ENCODE data around the gene ACACB.

Gene ACACB

DNA sequence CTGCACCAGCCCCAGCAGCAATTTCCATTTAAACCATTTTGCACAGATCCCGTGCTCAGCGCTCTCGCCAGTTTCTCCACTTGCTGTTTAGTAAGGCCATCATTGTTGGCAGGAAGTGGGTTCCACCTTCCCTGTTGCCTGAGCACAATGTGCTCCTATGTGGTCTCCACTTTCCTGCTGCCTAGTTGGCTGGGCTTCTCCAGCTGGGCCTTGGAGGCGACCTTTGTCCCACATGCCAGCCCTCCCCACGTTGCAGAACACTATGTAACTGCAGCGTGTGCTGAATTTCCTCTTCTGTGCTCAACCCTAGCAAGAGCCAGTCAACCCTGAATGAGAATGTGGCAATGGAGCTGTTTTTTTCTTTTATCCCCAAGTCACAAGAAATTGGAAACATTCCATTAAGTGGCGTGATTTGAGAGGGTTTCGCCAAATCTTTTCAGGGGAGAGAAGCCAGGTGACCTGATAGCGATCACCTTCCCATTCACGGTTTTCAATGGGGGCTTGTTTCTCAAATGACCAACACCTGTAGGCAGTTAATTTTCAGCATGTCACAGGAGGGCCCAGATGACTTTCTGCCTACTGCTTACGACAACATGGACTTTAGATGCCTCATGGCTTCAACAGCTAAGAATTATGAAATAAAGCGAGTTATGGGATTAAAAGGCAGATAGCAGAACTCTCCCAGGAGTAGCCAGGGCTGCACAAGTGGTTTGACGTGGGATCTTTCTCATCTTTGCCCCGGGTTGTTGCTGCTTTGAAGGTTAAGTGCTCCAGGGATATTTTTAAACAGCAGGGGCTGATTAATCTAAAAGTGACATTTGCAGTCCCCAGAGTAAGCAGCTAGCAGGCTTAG lies at the start of gene ACACB:
TSS of gene ACACB (plus strand) at position 830 of the 853 bp plus-strand sequence. CDS start 22,819 bp downstream, outside the sequence.
- no peak for DNase-seq (ENCODE audit: low spot score)

GRCh38 chr12:109069307-109070271 lies 46.8 kb upstream of the ACACB start:
- DNase-seq (ENCODE audit: low spot score): no peak

DNA sequence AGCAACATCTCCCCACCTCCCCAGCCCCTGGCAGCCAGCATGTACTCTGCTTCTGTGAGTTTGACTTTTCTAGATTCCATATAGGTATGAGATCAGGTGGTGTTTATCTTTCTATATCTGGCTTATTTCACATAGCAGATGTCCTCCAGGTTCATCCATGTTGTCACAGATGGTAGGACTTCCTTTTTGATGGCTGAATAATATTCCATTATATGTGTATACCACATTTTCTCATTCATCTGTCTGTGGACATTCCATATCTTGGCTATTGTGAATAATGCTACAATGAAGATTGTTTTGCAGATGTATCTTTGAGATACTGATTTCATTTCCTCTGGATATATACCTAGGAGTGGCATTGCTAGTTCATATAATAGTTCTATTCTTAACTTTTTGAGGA lies 41.5 kb upstream of the ACACB start:
- DNase-seq (ENCODE audit: low spot score): no peak

DNA sequence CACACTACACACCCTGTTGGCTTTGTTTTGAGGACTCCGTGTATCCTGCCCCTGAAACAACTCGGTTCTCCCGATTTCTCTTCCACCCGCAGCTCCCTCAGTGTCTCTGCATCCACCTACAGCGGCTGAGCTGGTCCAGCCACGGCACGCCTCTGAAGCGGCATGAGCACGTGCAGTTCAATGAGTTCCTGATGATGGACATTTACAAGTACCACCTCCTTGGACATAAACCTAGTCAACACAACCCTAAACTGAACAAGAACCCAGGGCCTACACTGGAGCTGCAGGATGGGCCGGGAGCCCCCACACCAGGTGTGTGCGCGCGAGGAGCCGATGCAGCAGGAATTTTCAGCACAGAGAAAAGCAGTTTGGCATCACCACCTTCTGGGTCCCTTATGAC lies 33.6 kb upstream of the ACACB start:
- DNase-seq (ENCODE audit: low spot score): no peak

- DNase-seq (ENCODE audit: low spot score): no peak
These were observed 32.0 kb upstream of the ACACB start for GRCh38 chr12:109084425-109084824.

DNA sequence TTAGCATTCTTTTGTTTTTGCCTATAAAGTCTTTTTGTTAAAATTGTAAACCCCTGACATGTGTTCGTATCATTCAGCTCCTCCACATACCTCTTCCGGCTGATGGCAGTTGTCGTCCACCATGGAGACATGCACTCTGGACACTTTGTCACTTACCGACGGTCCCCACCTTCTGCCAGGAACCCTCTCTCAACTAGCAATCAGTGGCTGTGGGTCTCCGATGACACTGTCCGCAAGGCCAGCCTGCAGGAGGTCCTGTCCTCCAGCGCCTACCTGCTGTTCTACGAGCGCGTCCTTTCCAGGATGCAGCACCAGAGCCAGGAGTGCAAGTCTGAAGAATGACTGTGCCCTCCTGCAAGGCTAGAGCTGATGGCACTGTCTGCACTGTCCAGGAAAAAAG lies 30.8 kb upstream of the ACACB start:
- DNase-seq (ENCODE audit: low spot score): no peak

GRCh38 chr12:109087250-109087649 lies 29.1 kb upstream of the ACACB start:
- no peak for DNase-seq (ENCODE audit: low spot score)

DNA sequence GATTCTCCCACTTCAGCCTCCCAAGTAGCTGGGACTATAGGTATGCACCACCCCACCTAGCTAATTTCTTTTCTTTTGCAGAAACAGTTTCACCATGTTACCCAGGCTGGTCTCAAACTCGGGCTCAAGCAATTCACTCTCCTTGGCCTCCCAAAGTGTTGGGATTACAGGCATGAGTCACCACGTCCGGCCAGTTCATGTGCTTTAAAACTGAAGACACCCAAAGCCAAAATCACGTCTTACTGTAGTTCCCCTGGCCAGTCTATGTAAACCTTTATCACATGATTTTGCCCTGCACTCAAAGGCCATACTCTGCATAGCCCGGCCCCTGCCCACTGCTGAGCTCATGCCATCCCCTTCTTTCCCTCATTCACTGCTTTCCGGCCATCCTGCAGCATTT lies 27.6 kb upstream of the ACACB start:
- no peak for DNase-seq (ENCODE audit: low spot score)

DNA sequence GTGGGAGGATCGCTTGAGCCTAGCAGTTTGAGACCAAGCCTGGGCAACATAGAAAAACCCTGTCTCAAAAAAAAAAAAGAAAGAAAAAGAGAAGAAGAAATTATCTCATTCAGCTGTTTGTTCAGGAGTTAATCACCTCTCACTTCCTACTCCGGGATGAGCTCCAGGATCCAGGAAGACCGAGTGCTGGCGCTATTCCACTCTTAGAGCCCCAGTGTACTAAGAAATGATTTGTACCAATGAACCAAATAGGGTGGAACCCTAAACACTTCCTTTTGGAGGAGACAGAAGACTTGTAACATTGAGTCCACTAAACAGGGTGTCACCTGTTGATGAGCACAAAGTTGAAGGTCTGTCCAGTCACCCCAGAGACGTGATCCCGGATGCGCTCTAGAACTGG lies 26.7 kb upstream of the ACACB start:
- no peak for DNase-seq (ENCODE audit: low spot score)

DNA sequence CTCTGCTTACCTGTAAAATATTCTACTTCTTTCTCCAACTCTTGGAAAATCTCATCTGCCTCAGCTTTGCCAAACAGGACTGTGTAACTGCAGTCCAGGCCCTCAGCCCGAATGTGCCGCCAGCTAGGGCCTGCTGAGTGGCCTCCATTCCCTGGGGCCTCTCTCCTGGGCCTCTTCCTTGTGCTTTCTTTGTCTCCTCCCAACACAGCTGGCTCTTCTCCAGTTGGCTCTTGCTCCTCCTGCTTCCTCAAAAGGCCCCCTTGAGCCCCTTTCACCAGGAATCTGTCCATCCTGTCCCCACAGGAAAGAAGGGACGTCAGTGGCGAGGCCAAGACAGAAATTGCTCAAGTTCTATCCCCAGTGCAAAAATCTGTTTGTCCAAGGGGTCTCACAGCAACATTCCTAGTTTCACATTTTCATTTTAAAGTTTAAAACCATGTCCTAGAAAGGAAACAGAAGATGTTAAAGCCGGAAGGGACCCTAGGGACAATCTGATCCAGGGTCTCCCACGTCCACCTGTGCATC lies 23.8 kb upstream of the ACACB start:
- DNase-seq (ENCODE audit: low spot score): no peak

DNA sequence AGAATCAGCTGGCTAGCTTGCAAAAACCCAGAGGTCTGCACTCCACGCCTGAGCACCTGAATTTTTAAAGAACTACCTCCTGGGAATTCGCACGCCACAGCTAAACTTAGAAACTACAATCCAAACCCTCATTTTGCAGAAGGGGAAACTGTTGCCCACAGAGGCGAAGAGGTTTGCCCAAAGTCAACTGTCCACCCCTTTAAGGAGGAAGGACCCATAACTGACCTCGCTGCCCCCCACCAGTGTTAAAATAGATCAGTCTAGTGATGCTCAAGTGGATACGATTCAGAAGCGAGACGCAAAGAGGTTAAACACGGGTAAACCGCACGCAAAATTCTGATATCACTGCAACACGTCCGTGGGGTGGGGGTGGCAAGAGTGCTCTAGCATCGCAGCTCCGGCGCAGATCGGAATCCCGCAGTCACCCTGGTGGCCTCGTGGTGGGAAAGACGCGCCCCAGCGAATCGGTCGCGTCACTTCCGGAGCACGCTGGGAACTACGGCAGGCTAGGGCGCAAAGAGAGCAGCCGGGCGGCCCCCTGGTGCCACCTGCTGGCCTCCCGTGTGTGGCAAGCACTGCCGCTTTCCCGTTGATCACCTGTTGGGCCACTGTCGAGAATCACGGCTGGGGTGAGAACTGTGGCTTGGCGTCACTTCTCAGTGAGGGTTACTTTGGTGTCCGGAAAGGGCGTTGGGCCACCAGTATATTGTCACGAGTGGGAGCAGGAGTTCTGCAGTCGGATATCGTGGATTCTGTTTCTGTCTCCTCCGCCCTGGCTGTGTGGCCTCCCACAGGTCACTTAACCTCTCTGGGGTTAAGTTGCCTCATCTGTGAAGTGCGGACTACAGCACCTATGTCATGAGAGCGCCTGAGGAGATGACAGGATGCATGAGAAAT lies 23.1 kb upstream of the ACACB start, which contains the start of gene ALKBH2:
TSS of gene ALKBH2 (minus strand) at position 451 of the 897 bp plus-strand sequence. CDS start 686 bp downstream, outside the sequence.
- peak; percentile 93 for DNase-seq (ENCODE audit: low spot score)

DNA sequence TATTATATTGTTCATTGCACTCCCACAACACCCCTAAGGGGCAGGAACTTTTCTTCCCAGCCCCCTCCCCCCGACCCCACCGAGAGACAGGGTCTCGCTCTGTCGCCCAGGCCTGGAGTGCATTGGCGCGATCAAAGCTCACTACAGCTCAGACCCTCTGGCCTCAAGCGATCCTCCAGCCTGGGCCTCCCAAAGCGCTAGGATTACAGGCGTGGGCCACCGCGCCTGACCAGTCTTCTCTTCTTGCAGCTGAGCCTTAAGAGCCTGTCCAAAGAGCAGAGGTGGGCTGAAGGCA lies 19.3 kb upstream of the ACACB start:
- DNase-seq (ENCODE audit: low spot score): no peak

DNA sequence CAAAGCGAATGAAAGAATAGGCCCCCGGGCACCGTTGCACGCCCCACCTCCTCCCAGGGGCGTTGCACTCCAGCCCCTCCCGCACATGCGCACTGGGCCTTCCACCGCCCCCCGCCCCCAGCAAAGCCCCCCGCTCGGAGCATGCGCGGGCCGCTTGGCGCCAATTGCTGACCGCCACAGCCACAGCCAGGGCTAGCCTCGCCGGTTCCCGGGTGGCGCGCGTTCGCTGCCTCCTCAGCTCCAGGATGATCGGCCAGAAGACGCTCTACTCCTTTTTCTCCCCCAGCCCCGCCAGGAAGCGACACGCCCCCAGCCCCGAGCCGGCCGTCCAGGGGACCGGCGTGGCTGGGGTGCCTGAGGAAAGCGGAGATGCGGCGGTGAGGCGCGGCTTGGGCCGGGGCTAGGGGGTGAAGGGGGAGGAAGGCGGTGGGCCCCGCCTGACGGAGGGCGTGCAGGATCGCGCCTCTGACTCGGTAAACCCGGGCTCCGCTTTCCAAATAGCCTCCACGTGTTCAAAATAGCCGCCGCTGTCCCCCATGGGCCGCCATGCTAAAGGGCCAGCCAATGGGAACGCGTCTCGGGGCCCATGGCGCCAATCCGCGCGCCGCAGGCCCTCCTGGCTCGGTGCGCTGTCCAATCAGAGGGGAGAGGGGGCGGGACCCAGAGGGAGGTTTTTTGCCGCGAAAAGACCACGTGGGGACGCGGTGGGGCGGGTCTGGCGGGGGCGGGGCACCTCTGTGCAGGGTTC lies 18.8 kb upstream of the ACACB start, which contains the start of gene UNG:
TSS of gene UNG (plus strand) at position 163 of the 748 bp plus-strand sequence. CDS start at position 246, 83 bp downstream.
- peak; percentile 98 for DNase-seq (ENCODE audit: low spot score)

- DNase-seq (ENCODE audit: low spot score): peak; percentile 7
These were observed 18.2 kb upstream of the ACACB start for GRCh38 chr12:109098183-109098604.

DNA sequence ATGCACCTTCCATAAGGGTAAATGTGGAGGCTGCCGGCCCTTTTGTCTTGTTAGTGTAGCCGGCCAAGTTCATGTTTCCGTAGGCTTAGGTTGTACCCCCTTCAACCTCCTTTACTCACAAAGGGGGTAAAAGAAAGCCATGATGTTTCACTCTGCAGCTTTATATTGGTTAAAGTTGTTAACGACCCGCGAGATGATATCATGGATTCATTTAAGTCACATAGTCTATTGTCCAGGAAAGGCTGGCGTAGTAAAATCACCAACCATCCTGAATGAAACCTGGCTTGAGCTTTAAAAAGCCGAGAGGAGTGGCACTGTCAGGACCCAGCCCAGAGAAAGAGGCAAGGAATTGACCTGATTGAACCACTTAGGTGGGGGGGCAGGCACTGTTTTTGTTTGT lies 17.7 kb upstream of the ACACB start:
- no peak for DNase-seq (ENCODE audit: low spot score)

- DNase-seq (ENCODE audit: low spot score): peak; percentile 12
These were observed 16.9 kb upstream of the ACACB start for GRCh38 chr12:109099431-109100020.

GRCh38 chr12:109100741-109101140 lies 15.6 kb upstream of the ACACB start:
- no peak for DNase-seq (ENCODE audit: low spot score)

GRCh38 chr12:109102491-109102890 lies 13.9 kb upstream of the ACACB start:
- DNase-seq (ENCODE audit: low spot score): no peak

DNA sequence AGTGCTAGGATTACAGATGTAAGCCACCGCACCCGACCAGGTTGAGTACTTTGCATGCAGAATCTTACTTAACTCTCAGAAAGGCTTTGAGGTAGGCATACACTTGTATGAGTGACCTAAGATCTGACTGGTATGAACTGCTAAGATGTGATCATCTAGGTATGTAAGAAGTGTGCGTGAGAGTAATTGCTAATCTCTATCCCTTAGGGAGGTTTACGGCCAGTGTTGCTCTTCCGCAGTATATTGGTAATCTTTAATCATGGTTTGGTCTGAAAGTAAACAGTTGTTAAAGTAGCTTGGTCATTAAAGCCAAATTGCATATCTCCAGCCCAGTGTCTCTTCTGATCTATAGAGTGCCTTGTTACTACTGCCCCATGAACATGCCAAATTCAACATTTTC lies 11.2 kb upstream of the ACACB start:
- DNase-seq (ENCODE audit: low spot score): no peak

GRCh38 chr12:109109746-109110350 lies 6.5 kb upstream of the ACACB start:
- no peak for DNase-seq (ENCODE audit: low spot score)
